ENCODE data around the gene PFDN6.

PFDN6 gene

DNA sequence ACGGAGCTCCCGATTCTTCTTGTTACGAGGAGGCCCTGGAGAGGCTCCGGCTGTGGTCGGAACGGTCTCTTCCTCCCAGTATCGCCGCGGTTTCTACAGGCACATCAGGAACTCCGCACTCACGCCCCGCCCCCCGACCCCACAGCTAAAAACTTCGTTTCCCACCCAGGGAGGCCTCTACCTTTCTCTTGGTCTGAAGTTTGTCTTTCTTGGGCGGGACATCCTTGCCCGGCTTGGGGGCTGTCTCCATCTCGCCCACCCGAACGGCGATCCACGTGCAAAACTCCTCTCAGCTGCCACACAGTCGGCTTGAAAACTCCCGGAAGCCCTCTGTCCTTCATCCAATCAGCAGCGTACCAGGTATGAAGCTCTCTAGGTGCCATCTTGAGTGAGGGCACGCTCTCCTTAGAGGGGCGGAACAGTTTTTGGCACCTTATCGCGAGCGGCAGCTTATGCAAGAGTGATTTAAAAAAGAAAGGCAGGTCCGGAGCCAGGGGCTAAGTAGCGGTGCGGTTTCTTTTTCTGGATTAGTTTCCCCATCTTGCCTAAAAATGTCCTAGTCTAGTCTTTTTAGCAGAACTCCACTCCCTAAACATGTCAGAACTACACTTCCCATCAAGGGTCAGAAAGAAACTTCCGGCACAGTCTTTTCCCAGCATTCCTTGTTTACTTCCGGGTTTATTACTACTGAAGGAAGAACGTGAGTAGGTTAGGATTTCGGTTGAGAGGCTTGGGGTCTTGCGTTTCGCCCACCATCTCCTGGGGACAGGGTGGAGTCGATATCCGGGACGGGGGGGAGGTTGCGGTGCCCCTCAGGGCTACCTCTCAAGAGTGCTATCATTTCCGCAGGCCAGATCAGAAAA, at the start of gene PFDN6, which contains the start of gene WDR46:
Gene PFDN6, plus strand, starts transcription at position 681 of the 863 bp plus-strand sequence. CDS start 256 bp downstream, outside the sequence.
Gene WDR46, minus strand, starts transcription at position 319 of the 863 bp plus-strand sequence. Its CDS starts 69 bp downstream, at position 250.
- Histone ChIP-seq H3K36me3 (replicated peaks) (peaks cover 48% of the 10 kb centered on the region), H3K4me3 (peak within 1 kb of the TSS; percentile 69), H3K9me3 (no peaks in the 10 kb centered on the region), H3K27me3 (ENCODE audit: low read depth) (no peaks in the 10 kb centered on the region), H3K4me1 (peaks cover 8% of the 10 kb centered on the region)
- in situ Hi-C loops (cut with MboI; ENCODE audit: low sequenced_read_pairs), result no loop called here
- DNase-seq (ENCODE audit: low spot score in 2 of 2), result peak; percentile 86 to 95

DNA sequence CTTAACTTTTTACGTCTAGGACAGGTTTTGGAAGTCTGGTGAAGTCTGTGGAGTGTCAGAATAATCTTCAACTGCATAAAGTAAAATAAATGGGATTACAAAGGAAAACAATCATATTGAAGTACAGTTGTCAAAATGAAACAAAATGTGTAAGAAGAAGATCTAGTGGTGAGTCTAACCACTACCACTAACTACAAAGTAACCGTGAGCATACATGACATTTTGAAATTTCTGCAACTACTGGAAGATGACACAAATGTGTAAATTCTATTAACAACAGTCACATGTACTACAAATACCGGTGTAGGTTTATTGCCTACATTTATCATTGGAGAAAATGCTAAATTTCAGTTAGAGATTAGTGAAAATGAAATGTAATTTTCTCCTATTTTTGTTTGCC, 47.4 kb upstream of the PFDN6 start:
- H3K9me3 ChIP-seq, result no peaks in the 10 kb centered on the region
- no peaks in the 10 kb centered on the region for H3K27me3 ChIP-seq (ENCODE audit: low read depth)
- in situ Hi-C loops (cut with MboI; ENCODE audit: low sequenced_read_pairs), result loop anchor here (10.0 kb wide), 1 partner anchor 227 kb away; no protein-coding TSS in a partner anchor
- H3K4me3 ChIP-seq, result no peak overlapping the region
- H3K36me3 ChIP-seq (replicated peaks), result no peaks in the 10 kb centered on the region
- H3K4me1 ChIP-seq, result no peaks in the 10 kb centered on the region
- no peak for DNase-seq (ENCODE audit: low spot score in 2 of 2)

DNA sequence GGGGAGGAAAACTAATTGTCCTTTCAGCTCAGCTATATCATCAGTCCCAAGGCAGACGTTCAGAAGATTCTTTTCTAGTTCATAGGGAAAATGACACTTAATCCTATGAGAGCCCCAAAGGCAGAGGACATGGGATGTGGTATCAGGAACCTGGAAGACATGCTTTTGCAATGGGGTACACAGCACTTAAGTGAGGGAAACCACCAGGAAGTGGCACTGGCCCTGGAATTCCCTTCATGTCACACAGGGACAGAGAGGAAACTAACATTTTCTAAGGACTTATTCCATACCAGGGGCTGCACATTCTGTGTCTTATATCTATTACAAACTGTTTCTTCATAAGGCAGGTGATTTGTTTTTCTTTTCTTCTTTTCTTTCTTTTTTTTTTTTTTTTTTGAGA, 45.9 kb upstream of the PFDN6 start:
- Histone ChIP-seq H3K4me1 (peaks cover 5% of the 10 kb centered on the region), H3K4me3 (no peak overlapping the region), H3K36me3 (replicated peaks) (no peaks in the 10 kb centered on the region), H3K27me3 (ENCODE audit: low read depth) (no peaks in the 10 kb centered on the region), H3K9me3 (no peaks in the 10 kb centered on the region)
- no peak for DNase-seq (ENCODE audit: low spot score in 2 of 2)
- in situ Hi-C loops (cut with MboI; ENCODE audit: low sequenced_read_pairs), result loop anchor here (10.0 kb wide), 1 partner anchor 229 kb away; no protein-coding TSS in a partner anchor

DNA sequence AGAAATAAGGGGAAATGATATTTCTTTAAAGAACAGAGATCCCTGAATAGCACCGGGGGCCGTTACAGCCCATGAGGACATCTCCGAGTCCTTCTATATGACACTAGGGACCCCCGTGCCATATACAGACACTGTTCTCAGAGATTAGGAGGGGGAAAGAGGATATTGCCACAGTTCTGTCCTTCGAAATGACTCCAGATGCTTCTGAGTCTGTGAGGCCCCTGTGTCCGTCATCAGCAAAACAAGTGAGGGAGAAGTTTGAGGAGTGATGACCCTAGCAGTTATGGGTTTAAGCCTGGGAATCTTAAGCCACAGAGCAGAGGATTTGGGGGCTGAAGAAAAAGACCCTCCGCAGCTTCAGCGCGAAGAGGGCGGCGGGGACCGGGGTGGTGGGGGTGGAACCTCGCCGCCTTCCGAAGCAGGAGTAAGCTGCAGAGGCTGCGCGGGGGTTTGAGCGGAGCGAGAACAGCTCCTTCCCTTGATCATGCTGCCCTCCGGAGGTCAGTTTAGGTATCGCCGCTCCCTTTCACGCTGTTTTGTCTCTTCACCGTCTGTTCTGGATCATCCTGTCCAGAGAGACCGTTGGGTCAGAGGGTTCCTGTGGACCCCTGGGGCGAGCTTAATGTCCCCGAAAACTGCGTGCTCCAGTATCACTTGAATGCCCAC, 41.3 kb upstream of the PFDN6 start:
- peak overlapping the region; percentile 31 for H3K4me3 ChIP-seq
- H3K4me1 ChIP-seq, result peaks cover 16% of the 10 kb centered on the region
- peak; percentile 85 to 96 for DNase-seq (ENCODE audit: low spot score in 2 of 2)
- no peaks in the 10 kb centered on the region for H3K27me3 ChIP-seq (ENCODE audit: low read depth)
- H3K36me3 ChIP-seq (replicated peaks), result peaks cover 3% of the 10 kb centered on the region; the same call in 1 of the 2 replicates
- in situ Hi-C loops (cut with MboI; ENCODE audit: low sequenced_read_pairs), result loop anchor here (5.0 to 10.0 kb wide), 2 partner anchors 126 to 233 kb away; no protein-coding TSS in a partner anchor
- H3K9me3 ChIP-seq, result no peaks in the 10 kb centered on the region

DNA sequence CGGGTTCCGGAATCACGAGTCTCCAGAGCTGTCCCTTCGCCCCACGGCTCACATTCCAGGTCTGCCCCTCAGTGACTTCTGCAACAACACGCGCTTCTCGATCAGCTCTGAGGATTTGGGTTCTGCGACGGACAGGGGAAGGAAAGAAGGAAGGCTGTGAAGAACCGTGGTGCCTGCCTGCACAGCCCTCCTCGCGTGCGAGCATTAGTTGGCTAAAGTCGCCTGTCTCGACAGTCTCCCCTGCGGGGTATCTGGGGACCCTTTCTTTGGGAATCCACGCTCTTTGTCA, 40.8 kb upstream of the PFDN6 start:
- DNase-seq (ENCODE audit: low spot score in 2 of 2), result peak; percentile 7 to 51

DNA sequence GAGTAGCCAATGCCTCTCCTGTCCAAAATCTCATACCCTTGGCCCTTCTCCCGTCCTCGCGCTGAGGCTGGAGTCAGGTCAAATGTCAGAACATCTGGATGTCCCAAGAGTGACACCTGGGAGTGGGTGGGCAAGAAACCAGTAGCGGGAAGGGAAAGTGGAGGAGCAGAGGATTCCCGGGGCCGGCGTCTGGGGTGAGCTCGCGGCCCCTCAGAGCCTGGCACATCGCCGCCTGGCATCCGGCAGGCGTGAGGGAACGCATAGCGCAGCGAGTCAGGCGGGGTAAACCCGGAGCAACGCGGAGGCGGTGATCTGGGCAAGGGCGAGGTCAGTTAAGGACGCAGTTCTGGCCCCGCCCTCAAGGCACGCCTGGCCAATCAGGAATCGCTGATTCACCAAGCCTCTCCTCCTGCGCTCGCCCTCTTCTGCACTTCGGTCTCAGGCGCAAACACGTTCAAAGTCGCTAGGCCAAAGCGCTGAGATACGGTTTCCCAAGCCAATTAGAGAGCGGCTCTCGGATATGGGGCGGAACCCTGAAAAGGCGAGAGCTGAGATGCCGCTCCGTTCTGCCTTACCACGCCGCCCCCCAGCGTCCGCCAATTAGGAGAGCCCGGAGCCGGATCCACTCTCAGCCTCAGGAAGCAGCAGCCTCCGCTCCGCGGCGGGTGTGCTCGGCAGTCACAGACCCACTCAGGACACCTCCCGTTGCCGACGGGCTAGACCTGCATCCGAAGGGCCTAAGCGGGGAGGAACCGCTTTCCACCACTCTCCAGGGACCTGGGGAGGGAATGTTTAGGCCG, 40.3 kb upstream of the PFDN6 start:
- Histone ChIP-seq H3K36me3 (replicated peaks) (peaks cover 3% of the 10 kb centered on the region; the same call in 1 of the 2 replicates), H3K27me3 (ENCODE audit: low read depth) (no peaks in the 10 kb centered on the region), H3K9me3 (no peaks in the 10 kb centered on the region), H3K4me3 (peak overlapping the region; percentile 37), H3K4me1 (peaks cover 16% of the 10 kb centered on the region)
- in situ Hi-C loops (cut with MboI; ENCODE audit: low sequenced_read_pairs), result loop anchor here (5.0 to 10.0 kb wide), 2 partner anchors 127 to 234 kb away; no protein-coding TSS in a partner anchor
- peak; percentile 99 to 100 for DNase-seq (ENCODE audit: low spot score in 2 of 2)

More for the DNA sequence above, 40.8 kb upstream of the PFDN6 start:
- Histone ChIP-seq H3K9me3 (no peaks in the 10 kb centered on the region), H3K27me3 (ENCODE audit: low read depth) (no peaks in the 10 kb centered on the region), H3K4me1 (peaks cover 16% of the 10 kb centered on the region), H3K36me3 (replicated peaks) (peaks cover 3% of the 10 kb centered on the region; the same call in 1 of the 2 replicates), H3K4me3 (peak overlapping the region; percentile 31)
- in situ Hi-C loops (cut with MboI; ENCODE audit: low sequenced_read_pairs), result loop anchor here (5.0 to 10.0 kb wide), 2 partner anchors 126 to 234 kb away; no protein-coding TSS in a partner anchor

DNA sequence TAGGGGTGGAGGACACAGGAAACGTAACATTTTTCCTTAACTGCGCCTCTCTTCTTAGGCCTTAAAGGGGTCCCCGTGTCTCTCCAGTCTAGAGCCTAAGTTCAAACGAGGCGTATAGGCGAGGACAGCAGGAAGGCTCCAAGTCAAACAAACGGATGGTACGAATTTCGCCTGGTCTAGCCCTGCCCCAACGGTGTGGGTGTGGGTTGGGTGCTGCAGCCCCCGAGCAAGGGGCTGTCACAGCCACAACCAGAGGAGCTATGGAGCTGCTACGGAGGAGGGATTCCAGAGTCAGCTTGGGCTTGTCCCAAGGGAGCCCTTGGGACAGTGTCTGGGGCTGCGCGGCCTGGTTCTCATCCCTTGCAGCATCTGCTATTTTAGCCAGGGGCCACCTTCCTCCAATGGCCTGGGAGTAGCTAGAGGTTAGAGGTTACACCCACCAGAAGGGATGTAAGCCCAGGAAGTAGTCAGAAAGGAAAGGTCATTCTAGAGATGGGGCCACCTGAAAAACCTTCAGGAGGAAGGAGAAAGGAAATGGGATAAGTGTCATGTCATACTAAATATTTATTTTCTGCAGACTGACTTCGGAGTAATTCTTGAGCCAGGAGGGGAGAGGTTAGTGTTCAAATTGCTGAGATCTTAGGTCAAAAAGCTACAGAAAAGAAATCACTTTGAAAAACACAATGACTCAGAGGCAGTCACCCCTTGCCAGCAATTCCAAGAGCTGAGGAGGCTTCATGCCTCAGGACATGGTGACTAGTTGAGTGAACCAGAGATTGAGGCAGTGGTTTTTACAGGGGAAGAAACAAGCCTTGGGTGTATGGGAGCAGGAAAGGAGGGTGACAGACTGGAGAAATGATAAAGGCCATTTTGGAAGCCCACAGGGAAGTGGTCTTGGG, 39.4 kb upstream of the PFDN6 start:
- DNase-seq (ENCODE audit: low spot score in 2 of 2), result peak in 1 of 2 experiments; percentile 31
- Histone ChIP-seq H3K36me3 (replicated peaks) (peaks cover 3% of the 10 kb centered on the region; the same call in 1 of the 2 replicates), H3K4me1 (peaks cover 16% of the 10 kb centered on the region), H3K27me3 (ENCODE audit: low read depth) (no peaks in the 10 kb centered on the region), H3K4me3 (peak overlapping the region; percentile 37), H3K9me3 (no peaks in the 10 kb centered on the region)
- in situ Hi-C loops (cut with MboI; ENCODE audit: low sequenced_read_pairs), result loop anchor here (5.0 to 10.0 kb wide), 2 partner anchors 128 to 235 kb away; no protein-coding TSS in a partner anchor

DNA sequence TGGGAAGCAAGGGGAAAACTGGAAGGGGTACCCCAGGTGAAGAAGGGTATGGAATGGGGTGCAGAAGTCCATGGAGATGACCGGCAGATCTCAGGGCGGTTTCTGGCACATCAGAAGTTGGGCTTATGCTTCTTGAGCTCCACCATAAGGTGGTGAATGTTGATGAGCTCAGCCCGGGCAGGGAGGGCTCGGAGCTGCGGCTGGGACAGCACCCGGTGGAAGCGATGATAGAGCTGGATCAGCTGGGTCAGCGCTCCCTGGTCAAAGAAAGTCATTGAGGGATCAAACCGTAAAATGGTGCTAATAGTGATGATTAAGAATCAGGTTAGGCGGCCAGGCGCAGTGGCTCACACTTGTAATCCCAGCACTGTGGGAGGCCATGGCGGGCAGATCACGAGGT, 38.7 kb upstream of the PFDN6 start:
- H3K27me3 ChIP-seq (ENCODE audit: low read depth), result no peaks in the 10 kb centered on the region
- peaks cover 16% of the 10 kb centered on the region for H3K4me1 ChIP-seq
- no peaks in the 10 kb centered on the region for H3K9me3 ChIP-seq
- peaks cover 3% of the 10 kb centered on the region; the same call in 1 of the 2 replicates for H3K36me3 ChIP-seq (replicated peaks)
- no peak for DNase-seq (ENCODE audit: low spot score in 2 of 2)
- no peak overlapping the region for H3K4me3 ChIP-seq
- in situ Hi-C loops (cut with MboI; ENCODE audit: low sequenced_read_pairs), result no loop called here

DNA sequence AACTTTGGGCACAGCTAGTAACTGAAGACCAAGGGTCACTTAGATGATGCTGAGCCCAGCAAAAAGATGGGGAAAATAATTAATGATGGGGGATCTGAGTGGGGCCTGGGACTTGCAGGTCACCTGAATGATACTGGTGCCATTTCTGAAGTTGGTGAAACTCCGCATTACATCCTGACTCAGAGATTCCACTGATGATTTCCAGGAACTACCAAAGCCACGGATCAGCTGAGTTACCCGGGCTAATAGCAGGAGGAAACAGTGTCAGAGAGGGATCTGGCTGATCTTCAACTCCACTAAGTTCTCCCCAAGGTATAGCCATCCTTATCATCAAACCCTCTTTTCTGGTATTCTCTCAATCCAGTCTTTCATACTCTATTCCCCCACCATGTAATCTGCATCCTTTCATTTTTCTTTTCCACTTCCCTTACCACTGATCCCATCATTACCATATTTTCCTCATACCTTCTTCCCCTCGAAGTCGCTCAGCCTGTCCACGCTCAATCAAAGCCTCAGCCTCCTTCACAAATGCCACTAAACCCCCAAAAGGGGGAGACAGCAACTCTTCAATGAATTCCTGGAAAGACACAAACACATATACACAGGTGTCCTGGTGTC, 37.9 kb upstream of the PFDN6 start:
- in situ Hi-C loops (cut with MboI; ENCODE audit: low sequenced_read_pairs), result no loop called here
- DNase-seq (ENCODE audit: low spot score in 2 of 2), result no peak

DNA sequence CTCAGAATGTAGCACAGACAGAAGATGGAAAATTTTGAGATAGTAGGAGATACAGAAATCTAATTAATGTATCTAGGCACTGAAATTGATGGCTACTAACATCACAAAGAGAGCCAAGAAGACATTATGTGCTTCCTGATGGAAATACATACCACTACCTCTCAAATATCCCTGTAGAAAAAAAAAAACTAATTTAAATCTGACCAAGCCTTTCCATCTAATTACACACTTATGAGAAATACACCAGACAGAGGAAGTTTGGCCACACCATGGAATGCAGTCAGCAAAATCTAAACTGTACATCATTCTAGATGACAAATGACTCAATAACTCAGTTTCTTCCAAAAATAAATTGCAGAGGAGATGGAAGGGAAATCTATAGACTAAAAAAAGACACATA, 36.6 kb upstream of the PFDN6 start:
- Histone ChIP-seq H3K4me3 (no peak overlapping the region), H3K4me1 (peaks cover 16% of the 10 kb centered on the region), H3K36me3 (replicated peaks) (peaks cover 7% of the 10 kb centered on the region), H3K9me3 (no peaks in the 10 kb centered on the region), H3K27me3 (ENCODE audit: low read depth) (no peaks in the 10 kb centered on the region)
- in situ Hi-C loops (cut with MboI; ENCODE audit: low sequenced_read_pairs), result no loop called here
- DNase-seq (ENCODE audit: low spot score in 2 of 2), result no peak

More for the DNA sequence above, 37.9 kb upstream of the PFDN6 start:
- Histone ChIP-seq H3K27me3 (ENCODE audit: low read depth) (no peaks in the 10 kb centered on the region), H3K4me1 (peaks cover 16% of the 10 kb centered on the region), H3K9me3 (no peaks in the 10 kb centered on the region), H3K4me3 (no peak overlapping the region), H3K36me3 (replicated peaks) (peaks cover 3% of the 10 kb centered on the region; the same call in 1 of the 2 replicates)

DNA sequence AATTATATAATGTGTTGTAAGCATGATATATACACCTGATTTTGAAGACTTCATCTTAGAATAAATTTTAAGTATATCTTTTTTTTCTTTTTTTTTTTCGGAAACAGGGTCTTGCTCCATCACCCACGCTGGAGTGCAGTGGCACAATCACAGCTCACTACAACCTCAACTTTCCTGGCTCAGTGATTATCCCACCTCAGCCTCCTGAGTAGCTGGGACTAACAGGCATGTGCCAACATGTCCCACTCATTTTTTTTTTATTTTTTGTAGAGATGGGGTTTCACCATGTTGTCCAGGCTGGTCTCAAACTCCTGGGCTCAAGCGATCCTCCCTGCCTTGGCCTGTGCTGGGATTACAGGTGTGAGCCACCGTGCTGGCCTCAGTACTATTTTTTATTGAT, 34.8 kb upstream of the PFDN6 start:
- DNase-seq (ENCODE audit: low spot score in 2 of 2), result no peak
- in situ Hi-C loops (cut with MboI; ENCODE audit: low sequenced_read_pairs), result no loop called here
- Histone ChIP-seq H3K9me3 (no peaks in the 10 kb centered on the region), H3K36me3 (replicated peaks) (peaks cover 7% of the 10 kb centered on the region), H3K27me3 (ENCODE audit: low read depth) (no peaks in the 10 kb centered on the region), H3K4me3 (no peak overlapping the region), H3K4me1 (peaks cover 5% of the 10 kb centered on the region)

DNA sequence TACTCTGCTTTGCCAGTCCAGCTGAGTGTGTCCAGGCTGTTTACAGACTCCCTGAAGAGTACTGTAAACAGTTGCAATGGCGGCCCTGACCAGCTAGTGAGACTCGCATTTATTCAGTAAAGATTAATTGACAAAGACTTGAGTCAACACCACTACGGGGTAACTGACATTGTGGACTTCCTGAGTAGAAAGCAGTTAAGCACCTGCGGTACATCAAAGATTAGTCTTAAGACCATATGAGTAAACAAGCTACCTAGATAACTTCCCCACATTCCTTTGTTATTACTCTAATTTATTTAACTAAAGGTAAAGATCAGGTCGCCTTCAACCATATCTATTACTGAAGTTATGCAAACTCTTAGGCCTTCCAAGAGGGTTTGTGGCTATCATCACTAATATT, 30.4 kb upstream of the PFDN6 start:
- H3K4me1 ChIP-seq, result no peaks in the 10 kb centered on the region
- H3K36me3 ChIP-seq (replicated peaks), result peaks cover 13% of the 10 kb centered on the region
- in situ Hi-C loops (cut with MboI; ENCODE audit: low sequenced_read_pairs), result no loop called here
- no peak for DNase-seq (ENCODE audit: low spot score in 2 of 2)
- no peaks in the 10 kb centered on the region for H3K9me3 ChIP-seq
- H3K4me3 ChIP-seq, result no peak overlapping the region
- H3K27me3 ChIP-seq (ENCODE audit: low read depth), result no peaks in the 10 kb centered on the region

All from HAP-1 (cell line).